ENCODE data around the gene SLC46A3.

GRCh38 chr13:28707629-28708427 is 10.9 kb downstream of the SLC46A3 start:
- TF ChIP-seq, protein P1, sequence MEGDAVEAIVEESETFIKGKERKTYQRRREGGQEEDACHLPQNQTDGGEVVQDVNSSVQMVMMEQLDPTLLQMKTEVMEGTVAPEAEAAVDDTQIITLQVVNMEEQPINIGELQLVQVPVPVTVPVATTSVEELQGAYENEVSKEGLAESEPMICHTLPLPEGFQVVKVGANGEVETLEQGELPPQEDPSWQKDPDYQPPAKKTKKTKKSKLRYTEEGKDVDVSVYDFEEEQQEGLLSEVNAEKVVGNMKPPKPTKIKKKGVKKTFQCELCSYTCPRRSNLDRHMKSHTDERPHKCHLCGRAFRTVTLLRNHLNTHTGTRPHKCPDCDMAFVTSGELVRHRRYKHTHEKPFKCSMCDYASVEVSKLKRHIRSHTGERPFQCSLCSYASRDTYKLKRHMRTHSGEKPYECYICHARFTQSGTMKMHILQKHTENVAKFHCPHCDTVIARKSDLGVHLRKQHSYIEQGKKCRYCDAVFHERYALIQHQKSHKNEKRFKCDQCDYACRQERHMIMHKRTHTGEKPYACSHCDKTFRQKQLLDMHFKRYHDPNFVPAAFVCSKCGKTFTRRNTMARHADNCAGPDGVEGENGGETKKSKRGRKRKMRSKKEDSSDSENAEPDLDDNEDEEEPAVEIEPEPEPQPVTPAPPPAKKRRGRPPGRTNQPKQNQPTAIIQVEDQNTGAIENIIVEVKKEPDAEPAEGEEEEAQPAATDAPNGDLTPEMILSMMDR (IDR thresholded peaks at IDR 0.05): no peak
- no peak for TF ChIP-seq EP300 (IDR thresholded peaks at IDR 0.05)

Measured in suprapubic skin (tissue), 3 donors.